Fibroblast of skin of left quadriceps (primary cell): ENCODE results near the gene MMP14.
A peak's percentile ranks its signal among the peaks of the same experiment; 100 is the strongest.
"Not testable (repeated sequence)": the region's sequence is repeated elsewhere in the genome, so short reads cannot be mapped to it uniquely, and the experiment has no call there.

Experiments used
- DNase-seq, 2 experiments: peaks; one replicate each; pipeline ENCODE4 v3.0.0-alpha.2; 2013; ENCODE audit warnings: low read depth in 2 of 2

MMP14 gene

GRCh38 chr14:22836301-22837113, at the start of gene MMP14:
Gene MMP14 (plus strand): TSS chr14:22836585. CDS start chr14:22836818, 233 bp downstream.
- peak; percentile 82 to 83 for DNase-seq

GRCh38 chr14:22786685-22787084, 49.7 kb upstream of the MMP14 start:
- no peak for DNase-seq

DNA sequence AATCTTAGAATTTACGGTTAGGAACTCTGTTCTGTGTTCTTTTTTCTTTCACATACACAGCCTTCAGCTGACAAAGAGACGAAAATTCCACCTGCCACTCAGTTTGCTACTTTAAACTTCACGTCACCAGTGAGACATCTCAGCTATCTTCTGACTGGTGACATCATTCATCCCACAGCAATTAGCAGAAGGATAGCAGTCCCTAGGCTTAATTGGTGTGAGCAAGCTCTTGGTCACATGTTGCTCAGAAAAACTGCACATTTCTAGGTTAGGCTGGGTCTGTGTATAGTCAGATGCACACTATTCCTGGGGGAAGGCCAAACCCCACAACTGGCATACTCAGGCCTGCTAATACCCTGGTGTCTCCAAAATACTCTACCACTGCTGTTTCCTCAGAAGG, 45.1 kb upstream of the MMP14 start:
- DNase-seq: no peak

- no peak for DNase-seq
Measured at GRCh38 chr14:22792158-22792557, 44.2 kb upstream of the MMP14 start.

DNA sequence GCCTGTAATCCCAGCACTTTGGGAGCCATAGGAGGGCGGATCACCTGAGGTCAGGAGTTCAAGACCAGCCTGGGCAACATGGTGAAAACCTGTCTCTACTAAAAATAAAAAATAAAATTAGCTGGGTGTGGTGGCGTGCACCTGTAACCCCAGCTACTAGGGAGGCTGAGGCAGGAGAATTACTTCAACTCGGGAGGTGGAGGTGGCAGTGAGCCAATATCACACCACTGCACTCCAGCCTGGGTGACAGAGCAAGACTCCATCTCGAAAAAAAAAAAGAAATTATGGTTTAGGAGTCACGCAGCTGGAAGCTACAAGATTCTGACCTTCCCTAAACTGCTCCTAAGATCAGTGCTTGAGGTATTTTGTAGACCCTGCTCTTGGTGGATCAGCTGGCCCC, 42.8 kb upstream of the MMP14 start:
- not testable (repeated sequence) for DNase-seq

DNA sequence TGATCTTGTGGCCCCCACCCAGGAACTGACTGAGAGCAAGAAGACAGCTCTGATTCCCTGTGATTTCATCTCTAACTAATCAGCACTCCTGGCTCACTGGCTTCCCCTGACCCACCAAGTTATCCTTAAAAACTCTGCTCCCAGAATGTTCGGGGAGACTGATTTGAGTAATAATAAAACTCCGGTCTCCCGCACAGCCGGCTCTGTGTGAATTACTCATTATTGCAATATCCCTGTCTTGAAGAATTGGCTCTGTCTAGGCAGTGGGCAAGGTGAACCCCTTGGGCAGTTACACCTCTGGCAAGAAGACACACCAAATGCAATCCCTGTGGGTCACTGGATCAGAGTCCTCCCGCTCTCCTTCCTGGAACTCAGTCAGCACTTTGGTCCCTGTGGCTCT, 42.4 kb upstream of the MMP14 start:
- no peak for DNase-seq

DNA sequence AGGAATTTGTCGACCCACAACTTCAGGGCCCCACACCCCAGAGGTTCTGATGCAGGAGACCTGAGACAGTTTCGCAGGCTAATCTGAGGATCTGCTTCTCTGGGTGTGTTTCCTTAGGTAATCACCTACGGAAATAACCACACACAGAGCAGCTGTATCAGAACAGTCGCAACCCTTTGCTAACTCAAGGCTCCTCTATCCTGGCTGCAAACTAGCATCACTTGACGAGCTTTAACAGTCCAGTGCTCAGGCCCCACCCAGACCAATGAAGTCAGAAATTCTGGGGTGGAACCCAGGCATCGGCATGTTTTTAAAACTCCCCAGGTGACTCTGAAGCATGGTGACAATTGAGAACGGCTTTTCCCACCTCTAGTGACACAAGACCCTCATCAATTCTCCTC, 41.8 kb upstream of the MMP14 start:
- DNase-seq: no peak

- no peak for DNase-seq
Measured at GRCh38 chr14:22796087-22796707, 40.2 kb upstream of the MMP14 start.

DNA sequence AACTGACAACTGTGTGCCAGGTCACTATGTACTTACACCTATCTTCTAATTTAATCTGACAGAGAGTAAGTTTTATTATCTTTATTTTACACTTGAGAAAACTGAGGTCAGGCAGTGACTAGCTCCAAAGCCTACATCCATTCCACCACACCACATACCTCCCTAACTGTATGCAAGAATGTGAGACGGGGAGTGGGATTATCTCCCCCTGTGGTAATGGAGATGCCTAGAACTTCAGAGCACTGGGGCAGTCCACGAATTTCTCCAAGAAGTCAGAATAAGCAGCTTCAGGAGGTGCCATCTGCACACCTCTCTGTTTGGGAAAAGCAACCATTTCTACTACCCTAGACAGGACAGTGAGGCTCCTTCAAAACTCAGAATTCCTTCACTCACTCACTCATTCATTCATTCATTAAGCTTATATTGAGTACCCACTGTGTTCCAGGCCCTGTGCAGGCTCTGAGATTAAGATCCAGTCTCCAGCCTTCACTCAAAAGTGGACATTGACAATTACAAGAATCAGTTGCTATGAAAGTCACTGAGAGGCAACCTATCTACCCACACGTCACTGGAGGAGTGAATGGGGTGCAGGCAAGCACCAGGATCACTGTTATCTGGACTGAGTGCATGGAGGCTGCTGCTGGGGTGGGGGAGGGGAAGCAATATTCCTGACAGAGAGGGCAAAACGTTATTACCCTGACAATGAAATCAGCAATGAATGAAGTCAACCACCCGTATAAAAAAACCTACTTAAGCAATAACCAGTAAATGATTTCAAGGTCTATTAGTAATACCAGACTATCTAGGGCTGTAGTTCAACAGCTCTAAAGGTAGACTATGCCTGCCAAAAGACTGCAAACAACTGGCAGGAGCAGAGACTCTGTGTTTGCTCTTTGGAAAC, 39.1 kb upstream of the MMP14 start:
- DNase-seq: no peak

DNA sequence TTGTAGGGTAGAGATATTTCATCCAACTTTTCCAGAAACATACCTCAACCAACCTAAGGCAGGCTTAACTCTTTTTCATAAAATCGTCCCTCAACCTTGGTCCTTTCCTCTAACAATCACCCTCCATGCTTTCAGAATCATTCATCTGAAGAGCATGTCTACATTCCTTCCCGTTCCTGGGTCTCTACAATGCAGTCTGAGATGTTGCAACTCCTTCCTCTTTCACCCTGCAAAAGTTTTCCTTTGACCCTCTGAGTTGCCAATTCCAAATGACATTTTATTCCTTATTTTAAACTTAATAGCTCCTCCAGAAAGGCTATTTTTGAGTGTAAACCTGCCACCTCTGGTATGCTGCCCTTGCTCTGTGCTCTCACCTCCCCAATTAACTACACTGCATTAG, 37.9 kb upstream of the MMP14 start:
- DNase-seq: no peak

DNA sequence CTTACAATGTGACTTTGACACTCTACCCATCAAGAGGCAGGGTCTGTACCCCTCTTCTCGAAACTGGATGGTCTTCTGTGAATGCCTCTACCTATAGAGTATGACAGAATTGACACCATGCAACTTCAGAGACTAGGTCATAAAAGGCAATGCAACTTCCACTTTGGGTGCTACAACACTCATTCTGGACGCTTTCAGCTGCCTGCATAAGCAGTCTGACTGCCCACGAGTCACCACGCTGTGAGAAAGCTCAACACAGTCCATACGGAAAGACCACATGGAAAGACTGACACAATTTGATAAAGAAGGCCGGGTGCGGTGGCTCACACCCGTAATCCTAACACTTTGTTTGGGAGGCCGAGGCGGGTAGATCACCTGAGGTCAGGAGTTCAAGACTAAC, 36.0 kb upstream of the MMP14 start:
- DNase-seq: no peak

DNA sequence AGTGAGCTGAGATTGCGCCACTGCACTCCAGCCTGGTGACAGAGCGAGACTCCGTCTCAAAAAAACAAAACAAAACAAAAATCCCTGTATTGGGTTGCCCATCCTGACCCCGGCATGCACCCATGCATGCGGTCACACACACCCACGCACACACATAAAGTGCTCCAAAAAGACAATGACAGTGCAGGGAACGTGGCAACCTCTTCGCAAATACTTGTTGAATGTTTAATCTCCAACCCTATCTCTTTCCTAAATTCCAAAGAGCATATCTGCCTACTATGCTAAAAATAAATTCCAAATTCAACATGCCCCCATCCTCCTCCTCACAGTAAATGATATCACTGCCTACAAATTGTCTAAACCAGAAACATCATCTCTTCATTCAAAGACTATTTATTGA, 34.7 kb upstream of the MMP14 start:
- no peak for DNase-seq

DNA sequence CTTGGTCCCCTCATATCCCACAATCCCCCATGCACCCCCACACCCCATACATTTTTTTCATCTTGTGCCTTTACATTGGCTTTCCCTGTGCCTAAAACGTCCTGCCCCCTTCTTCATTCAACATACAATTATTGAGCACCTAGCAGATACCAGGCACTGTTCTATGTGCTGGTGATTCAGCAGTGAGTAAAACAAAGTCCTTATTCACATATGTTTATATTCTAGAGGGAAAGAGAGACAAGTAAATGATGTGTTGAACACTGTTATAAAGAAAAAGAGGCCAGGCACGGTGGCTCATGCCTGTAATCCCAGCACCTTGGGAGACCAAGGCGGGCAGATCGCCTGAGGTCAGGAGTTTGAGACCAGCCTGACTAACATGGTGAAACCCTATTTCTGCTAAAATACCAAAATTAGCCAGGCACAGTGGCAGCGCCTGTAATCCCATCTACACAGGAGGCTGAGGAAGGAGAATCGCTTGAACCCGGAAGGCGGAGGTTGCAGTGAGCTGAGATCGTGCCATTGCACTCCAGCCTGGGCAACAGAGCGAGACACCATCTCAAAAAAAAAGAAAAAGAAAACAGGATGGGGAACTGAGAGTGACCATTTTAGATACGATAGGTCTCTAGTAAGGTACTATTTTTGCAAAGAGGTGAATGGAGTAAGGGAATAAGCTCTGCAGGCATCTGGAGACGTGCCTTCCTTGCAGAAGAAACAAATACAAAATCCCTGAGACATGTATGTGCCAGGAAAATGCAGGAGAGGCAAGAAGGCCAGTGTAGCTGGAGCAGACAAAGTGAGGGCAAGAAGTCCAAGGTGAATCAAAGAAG, 33.3 kb upstream of the MMP14 start:
- no peak for DNase-seq

DNA sequence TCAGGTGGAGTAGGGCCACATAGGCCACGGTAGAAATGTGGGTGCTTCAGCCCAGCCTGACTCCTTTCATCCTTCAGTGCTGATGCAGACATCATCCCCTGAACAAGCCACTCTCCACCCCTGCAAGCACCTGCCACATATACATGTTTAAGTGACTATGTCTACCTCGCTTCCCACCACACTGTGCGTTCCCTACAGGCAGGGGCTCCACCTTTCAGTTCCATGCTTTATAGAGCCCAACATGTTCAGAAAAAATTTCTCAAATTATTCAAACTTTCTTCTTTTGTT, 32.8 kb upstream of the MMP14 start:
- no peak for DNase-seq

DNA sequence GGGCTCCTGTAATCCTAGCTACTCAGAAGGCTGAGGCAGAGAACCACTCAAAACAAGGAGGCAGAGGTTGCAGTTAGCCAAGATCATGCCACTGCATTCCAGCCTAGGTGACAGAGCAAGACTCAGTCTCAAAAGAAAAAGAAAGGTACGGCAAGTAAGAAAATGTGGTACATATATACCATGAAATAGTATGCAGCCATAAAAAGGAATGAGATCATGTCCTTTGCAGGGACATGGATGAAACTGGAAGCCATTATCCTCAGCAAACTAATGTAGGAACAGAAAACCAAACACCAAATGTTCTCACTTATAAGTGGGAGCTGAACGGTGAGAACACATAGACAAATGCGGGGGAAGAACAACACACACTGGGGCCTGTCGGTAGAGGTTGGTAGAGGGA, 31.1 kb upstream of the MMP14 start:
- DNase-seq: not testable (repeated sequence)

GRCh38 chr14:22807432-22808087, 28.8 kb upstream of the MMP14 start:
- no peak for DNase-seq

DNA sequence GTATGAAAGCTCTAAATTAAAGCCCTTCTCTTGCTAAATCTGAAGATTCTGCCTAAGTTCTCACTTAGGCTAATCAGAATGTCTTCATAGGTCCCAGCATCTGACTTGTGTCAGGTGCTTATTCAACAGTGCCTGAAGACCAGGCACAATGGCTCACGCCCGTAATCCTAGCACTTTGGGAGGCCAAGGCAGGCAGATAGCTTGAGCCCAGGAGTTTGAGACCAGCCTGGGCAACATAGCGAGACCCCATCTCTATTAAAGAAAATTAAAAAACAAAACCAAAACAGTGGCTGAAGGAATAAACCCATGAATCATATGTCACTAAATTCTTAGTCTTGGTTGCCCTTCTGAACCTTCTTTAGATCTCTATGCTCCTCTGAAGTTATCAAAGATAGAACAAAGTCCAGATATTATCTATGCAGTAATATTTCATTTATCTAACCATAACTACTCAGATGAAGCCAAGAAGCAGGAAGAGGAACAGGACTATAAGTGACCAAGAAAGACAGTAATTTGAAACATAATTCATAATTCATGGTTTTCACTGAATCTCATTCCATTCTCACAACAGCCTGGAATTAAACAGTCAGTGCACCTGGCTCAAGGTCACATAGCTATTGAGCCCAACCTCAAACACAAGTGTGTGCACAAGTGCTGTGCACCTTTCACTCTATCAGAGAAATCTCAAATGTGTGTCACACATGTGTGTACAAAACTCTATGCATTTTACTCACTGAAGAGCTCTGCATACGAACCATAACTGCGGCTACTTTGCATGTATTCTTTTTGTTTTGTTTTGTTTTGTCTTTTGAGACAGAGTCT, 27.8 kb upstream of the MMP14 start:
- no peak for DNase-seq

DNA sequence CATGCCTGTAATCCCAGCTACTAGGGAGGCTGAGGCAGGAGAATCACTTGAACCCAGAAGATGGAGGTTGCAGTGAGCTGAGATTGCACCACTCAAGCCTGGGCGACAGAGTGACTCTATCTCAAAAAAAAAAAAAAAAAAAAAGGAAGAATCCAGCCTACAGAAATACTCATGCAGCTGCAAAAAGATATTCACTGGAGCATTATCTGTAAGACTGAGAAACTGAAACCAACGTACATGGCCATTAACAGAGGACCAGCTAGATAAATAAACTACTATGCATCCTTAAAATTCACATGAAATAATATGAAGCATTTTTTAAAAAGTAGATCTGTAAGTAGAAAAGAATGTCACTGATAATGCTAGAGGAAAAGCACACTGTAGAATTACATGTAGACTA, 24.7 kb upstream of the MMP14 start:
- DNase-seq: no peak

DNA sequence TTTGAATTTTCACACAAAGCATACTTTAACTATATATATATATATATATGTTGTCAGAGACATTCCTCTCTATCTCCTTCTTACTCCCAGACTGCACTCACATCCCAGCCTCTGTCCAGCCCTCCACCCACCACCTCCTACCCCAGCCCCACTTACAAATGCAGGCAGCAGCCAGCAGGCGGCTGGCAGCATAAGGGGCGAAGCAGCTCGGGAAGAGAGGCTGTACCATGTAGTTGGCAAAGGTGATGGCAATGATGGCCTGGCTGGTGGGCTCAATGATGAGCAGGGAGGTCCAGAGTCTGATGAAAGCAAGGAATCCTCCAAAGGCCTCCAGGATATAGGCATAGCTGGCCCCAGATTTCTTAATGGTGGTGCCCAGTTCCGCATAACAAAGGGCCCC, 23.6 kb upstream of the MMP14 start:
- DNase-seq: no peak

GRCh38 chr14:22813145-22813544, 23.2 kb upstream of the MMP14 start:
- DNase-seq: no peak
